Endothelial cell of umbilical vein (primary cell): Measurements from ENCODE around the gene TSHZ3. TPM values are rescaled to one million over a fixed set of nuclear protein-coding genes. Genes with fewer than 3 reads are reported as not detected.

Experiments used
- BruUV-seq: library from RNA; stranded (reverse); fragments of 400-500 nt; replicated peaks from 2 replicates; lab custom pipeline; 2021; lab: Mats Ljungman, UMichigan
- CTCF ChIA-PET: fragments of 300-600, 350-600 bp; sonication (Branson Sonifier 250); formaldehyde crosslinking; loops from one replicate; lab custom pipeline; 2021; ENCODE audit warnings: antibody characterized with exemption, inconsistent platforms; lab: Charles Lee
- POLR2A ChIA-PET: fragments of 300-600, 350-600 bp; sonication (Branson Sonifier 250); formaldehyde crosslinking; loops from one replicate; lab custom pipeline; 2021; ENCODE audit warnings: antibody characterized with exemption, inconsistent platforms; lab: Charles Lee
- DNase-seq: peaks from one replicate; pipeline ENCODE4 v3.0.0-alpha.2; 2011; ENCODE audit warnings: low read depth, low spot score
- FAIRE-seq: peaks from 2 replicates; lab custom pipeline; 2011; peaks lifted over from hg19 to GRCh38; lab: Jason Lieb, UNC
- H2AFZ ChIP-seq: 2 replicates; pipeline ENCODE4 v1.6.0; 2012; ENCODE audit warnings: low read depth, low read length, control low read depth, inconsistent platforms
- H3K27ac ChIP-seq: 2 replicates; pipeline ENCODE4 v1.5.1; 2011; ENCODE audit warnings: low read depth, mild to moderate bottlenecking, control low read depth, low read length, moderate library complexity; ENCODE audit not compliant: insufficient read depth
- H3K27me3 ChIP-seq, 2 experiments: 2 replicates each; pipeline versions ENCODE4 v1.6.0 to v1.6.1; 2011; ENCODE audit warnings: low read length in 2 of 2, mixed read lengths in 1 of 2; ENCODE audit not compliant: control insufficient read depth in 2 of 2, insufficient read depth in 2 of 2
- H3K36me3 ChIP-seq, 2 experiments: 2 replicates in 1 of 2; 3 replicates in 1 of 2; pipeline ENCODE4 v1.5.1; 2011; ENCODE audit warnings: low read length in 2 of 2, mild to moderate bottlenecking in 1 of 2, moderate library complexity in 1 of 2; ENCODE audit not compliant: control insufficient read depth in 2 of 2, insufficient read depth in 2 of 2; ENCODE audit errors: extremely low read depth in 1 of 2
- H3K4me1 ChIP-seq: 3 replicates; pipeline ENCODE4 v1.5.1; 2011; ENCODE audit warnings: mild to moderate bottlenecking, low read length; ENCODE audit not compliant: control insufficient read depth, insufficient read depth; ENCODE audit errors: extremely low read depth
- H3K4me2 ChIP-seq: 2 replicates; pipeline ENCODE4 v1.6.1; 2011; ENCODE audit warnings: low read length, control low read depth, mixed read lengths; ENCODE audit not compliant: insufficient read depth
- H3K4me3 ChIP-seq, 3 experiments: fragments of 200-600 bp in 1 of 3; sonication (generic), shearing (Covaris generic) in 1 of 3; replicated peaks in 1 of 3; 2 replicates each; pipeline ENCODE4 v1.5.1; 2011 to 2016; ENCODE audit warnings: control low read depth in 3 of 3, low read length in 3 of 3, mild to moderate bottlenecking in 2 of 3, inconsistent platforms in 1 of 3, low read depth in 1 of 3, moderate library complexity in 1 of 3; ENCODE audit not compliant: insufficient read depth in 1 of 3
- H3K79me2 ChIP-seq: 2 replicates; pipeline ENCODE4 v1.6.0; 2012; ENCODE audit warnings: low read length, inconsistent platforms; ENCODE audit not compliant: control insufficient read depth, insufficient read depth
- H3K9ac ChIP-seq: replicated peaks from 2 replicates; pipeline ENCODE3; 2011; ENCODE audit warnings: low read length, control low read depth; ENCODE audit not compliant: insufficient read depth; ENCODE audit errors: extremely low read depth
- H3K9me1 ChIP-seq: replicated peaks from 3 replicates; pipeline ENCODE4 v1.6.0; 2011; ENCODE audit warnings: mild to moderate bottlenecking, low read length; ENCODE audit not compliant: control insufficient read depth, insufficient read depth; ENCODE audit errors: extremely low read depth
- H3K9me3 ChIP-seq: replicated peaks from 2 replicates; pipeline ENCODE4 v1.5.1; 2012; ENCODE audit warnings: low read length, inconsistent platforms; ENCODE audit not compliant: control insufficient read depth, insufficient read depth
- H4K20me1 ChIP-seq: replicated peaks from 2 replicates; pipeline ENCODE3; 2011; ENCODE audit warnings: mild to moderate bottlenecking, low read length; ENCODE audit not compliant: control insufficient read depth, insufficient read depth; ENCODE audit errors: extremely low read depth
- CTCF ChIP-seq, 2 donors: IDR thresholded peaks; 1 replicate in 1 of 2; 2 replicates in 1 of 2; pipeline ENCODE4 v1.5.1; 2011; ENCODE audit warnings: low read length in 2 of 2, mild to moderate bottlenecking in 2 of 2, moderate library complexity in 2 of 2, control low read depth in 1 of 2, inconsistent platforms in 1 of 2, low read depth in 1 of 2; ENCODE audit not compliant: insufficient read depth in 1 of 2; ENCODE audit errors: extremely low read depth in 1 of 2
- EZH2 ChIP-seq: IDR thresholded peaks from 2 replicates; pipeline ENCODE4 v1.6.1; 2012; ENCODE audit warnings: borderline replicate concordance, low read depth, mild to moderate bottlenecking, moderate library complexity, low read length, inconsistent platforms; ENCODE audit not compliant: severe bottlenecking
- FOS ChIP-seq: IDR thresholded peaks from 2 replicates; pipeline ENCODE4 v1.6.1; 2011; ENCODE audit warnings: mild to moderate bottlenecking, low read length, moderate library complexity, borderline replicate concordance; ENCODE audit not compliant: insufficient read depth
- GATA2 ChIP-seq: IDR thresholded peaks from 2 replicates; pipeline ENCODE4 v1.7.0; 2011; ENCODE audit warnings: low read depth, mild to moderate bottlenecking, moderate library complexity, mixed read lengths, low read length; ENCODE audit not compliant: insufficient read length, insufficient read depth
- JUN ChIP-seq: IDR thresholded peaks from 2 replicates; pipeline ENCODE4 v1.6.1; 2011; ENCODE audit warnings: borderline replicate concordance, low read depth; ENCODE audit not compliant: insufficient read length, insufficient read depth
- MAX ChIP-seq: IDR thresholded peaks from 2 replicates; pipeline ENCODE4 v1.6.1; 2011; ENCODE audit not compliant: insufficient read depth, insufficient read length
- MYC ChIP-seq: IDR thresholded peaks from one replicate; pipeline ENCODE4 v1.6.1; 2011; ENCODE audit warnings: mild to moderate bottlenecking, low read depth, low read length
- POLR2A ChIP-seq: IDR thresholded peaks from 2 replicates; pipeline ENCODE4 v1.6.1; 2012; ENCODE audit warnings: low read depth, mild to moderate bottlenecking, control low read depth, low read length
- POLR2AphosphoS5 ChIP-seq: IDR thresholded peaks from 2 replicates; pipeline ENCODE4 v1.6.1; 2012; ENCODE audit warnings: low read depth, mild to moderate bottlenecking, control low read depth, low read length, moderate library complexity; ENCODE audit not compliant: insufficient read depth
- dilution Hi-C: fragments of 300-500 bp; cut with MboI; formaldehyde crosslinking; loops from one replicate; pipeline ENCODE4 v1.15.0; 2019; ENCODE audit warnings: low sequenced_read_pairs; ENCODE audit not compliant: extremely low pct_ligation_motif_present
- intact Hi-C: fragments of 100-400 bp; cut with micrococcal nuclease; formaldehyde crosslinking; loops from one replicate; pipeline ENCODE4 v1.10.0; 2022
- polyA plus RNA-seq, 4 experiments: library from polyadenylated mRNA; depleted of rRNA in 3 of 4; stranded (reverse) in 3 of 4; unstranded in 1 of 4; fragments of >200 nt; gene quantifications; 2 replicates each; pipeline versions ENCODE4 v1.2.1 to v1.2.3, GENCODE V29; 2011 to 2012; ENCODE audit warnings: missing spikeins in 1 of 4
- total RNA-seq: library from RNA; stranded (reverse); gene quantifications from 2 replicates; pipeline ENCODE4 v1.2.3, GENCODE V29; 2021

The TSHZ3 gene
- total and polyA plus RNA-seq, 2 donors (not counting 3 experiments of a cell fraction or from before 2014, with no cell fraction given), result 1.2 to 6.2 TPM

GRCh38 chr19:31386806-31387205 lies 37.6 kb upstream of the TSHZ3 start:
- ChIA-PET POLR2A (no interaction called here), CTCF (interaction anchor here (0.6 kb wide), 1 partner anchor 150 kb away, joined by 3 read pairs; no protein-coding TSS in a partner anchor)
- H3K27ac ChIP-seq, result no peak overlapping the region
- FAIRE-seq (no peak), DNase-seq (no peak)
- TF ChIP-seq JUN, result no peak
- no peaks in the 10 kb centered on the region for H4K20me1 ChIP-seq
- H2AFZ ChIP-seq, result no peak overlapping the region
- no peak overlapping the region for H3K4me3 ChIP-seq
- intact Hi-C loops, result no loop called here
- no peaks in the 10 kb centered on the region for H3K9me1 ChIP-seq
- no peak overlapping the region for H3K9ac ChIP-seq
- H3K4me2 ChIP-seq, result no peak overlapping the region
- no peaks in the 10 kb centered on the region for H3K9me3 ChIP-seq
- BruUV-seq, result no TSS peak
- dilution Hi-C loops, result no loop called here
- H3K79me2 ChIP-seq, result no peaks in the 10 kb centered on the region
- H3K27me3 ChIP-seq, result no peaks in the 10 kb centered on the region
- H3K36me3 ChIP-seq, result no peaks in the 10 kb centered on the region
- no peaks in the 10 kb centered on the region for H3K4me1 ChIP-seq

DNA sequence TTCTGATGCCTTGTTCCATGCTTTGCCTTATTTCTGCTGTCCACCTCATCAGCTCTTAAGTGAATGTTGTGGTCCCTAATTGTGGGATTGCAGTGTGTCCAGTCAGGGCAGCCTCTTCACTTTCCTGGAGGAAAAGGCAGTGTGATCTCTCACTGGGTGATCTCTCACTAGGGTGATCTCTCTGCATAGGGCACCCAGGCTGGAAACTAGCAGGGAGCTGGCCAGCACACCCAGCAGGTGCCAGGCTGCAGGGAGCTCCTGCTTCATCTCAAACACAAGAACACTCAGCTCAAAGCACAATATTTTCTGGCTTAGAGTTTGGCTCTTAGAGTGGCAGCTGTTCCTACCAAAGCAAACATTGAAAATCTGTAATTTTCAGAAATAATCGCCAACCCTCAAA lies 36.5 kb upstream of the TSHZ3 start:
- no TSS peak for BruUV-seq
- no peak overlapping the region for H3K4me2 ChIP-seq
- intact Hi-C loops (no loop called here), dilution Hi-C loops (no loop called here)
- no peak for TF ChIP-seq MAX
- no peak for TF ChIP-seq EZH2
- no peak for TF ChIP-seq JUN
- no peak for TF ChIP-seq MYC
- no peak for TF ChIP-seq GATA2
- TF ChIP-seq FOS, result no peak
- TF ChIP-seq POLR2AphosphoS5, result no peak
- TF ChIP-seq CTCF (IDR thresholded peaks at IDR 0.05; ENCODE audit: extremely low read depth in 1 of 2, insufficient read depth in 1 of 2, low read depth in 1 of 2, low read length in 2 of 2), result no peak
- no peak for TF ChIP-seq POLR2A
- DNase-seq (no peak), FAIRE-seq (no peak)
- no peaks in the 10 kb centered on the region for H3K27me3 ChIP-seq
- no peak overlapping the region for H3K27ac ChIP-seq
- no peaks in the 10 kb centered on the region for H4K20me1 ChIP-seq
- H3K4me1 ChIP-seq, result no peaks in the 10 kb centered on the region
- no peaks in the 10 kb centered on the region for H3K36me3 ChIP-seq
- no peak overlapping the region for H3K4me3 ChIP-seq
- H3K9me1 ChIP-seq, result no peaks in the 10 kb centered on the region
- no peak overlapping the region for H2AFZ ChIP-seq
- no peaks in the 10 kb centered on the region for H3K9me3 ChIP-seq
- POLR2A ChIA-PET, result no interaction called here
- no peaks in the 10 kb centered on the region for H3K79me2 ChIP-seq
- CTCF ChIA-PET, result no interaction called here
- H3K9ac ChIP-seq, result no peak overlapping the region
